ENCODE data around the gene TIGD4.

TIGD4 gene

DNA sequence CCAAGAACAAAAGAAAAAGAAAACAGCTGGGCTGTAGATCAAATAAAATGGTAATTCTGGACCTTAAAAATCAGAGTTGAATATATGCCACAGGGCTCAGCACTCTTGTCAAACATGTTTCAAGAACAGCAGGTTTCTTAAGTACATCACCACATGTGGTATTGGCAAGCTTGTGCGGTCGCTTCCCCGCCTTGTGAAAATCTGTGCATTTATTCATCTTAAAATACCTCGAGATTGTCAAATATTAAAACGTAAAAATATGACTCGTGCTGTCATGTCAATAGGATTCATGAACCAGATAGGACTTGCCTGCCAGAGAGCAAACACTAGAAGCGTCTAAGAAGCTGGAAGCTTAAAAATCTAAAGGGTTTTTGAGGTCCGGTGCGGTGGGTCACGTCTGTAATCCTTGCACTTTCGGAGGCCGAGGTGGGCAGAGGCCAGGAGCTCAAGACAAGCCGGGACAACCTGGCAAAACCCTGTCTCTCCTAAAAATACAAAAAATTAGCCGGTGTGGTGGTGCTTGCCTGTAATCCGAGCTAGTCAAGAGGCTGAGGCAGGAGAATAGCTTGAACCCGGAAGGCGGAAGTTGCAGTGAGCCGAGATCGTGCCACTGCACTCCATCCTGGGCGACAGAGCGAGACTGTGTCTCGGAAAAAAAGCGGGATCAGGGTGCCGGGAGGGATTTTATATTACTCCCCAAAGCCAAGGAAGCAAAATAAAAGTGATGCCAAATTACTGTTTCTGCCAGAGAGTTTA lies 59.6 kb downstream of the TIGD4 start:
- DNase-seq: no peak

All from fibroblast of skin of abdomen (primary cell).